Lung microvascular endothelial cell (primary cell): Measurements from ENCODE around the gene FAU. TPM values are rescaled to one million over a fixed set of nuclear protein-coding genes. Genes with fewer than 3 reads are reported as not detected.

ENCODE experiments used
- DNase-seq, 2 donors: peaks; one replicate each; pipeline versions ENCODE4 v3.0.0 to v3.0.0-alpha.2; 2010; ENCODE audit warnings: low read depth in 2 of 2
- total RNA-seq: library from RNA; depleted of rRNA; stranded (reverse); fragments of >200 nt; gene quantifications from 2 replicates; pipeline ENCODE4 v1.2.1, GENCODE V29; 2014

FAU gene
- total RNA-seq, 1 donor from 2014 or later = 442 TPM

DNA sequence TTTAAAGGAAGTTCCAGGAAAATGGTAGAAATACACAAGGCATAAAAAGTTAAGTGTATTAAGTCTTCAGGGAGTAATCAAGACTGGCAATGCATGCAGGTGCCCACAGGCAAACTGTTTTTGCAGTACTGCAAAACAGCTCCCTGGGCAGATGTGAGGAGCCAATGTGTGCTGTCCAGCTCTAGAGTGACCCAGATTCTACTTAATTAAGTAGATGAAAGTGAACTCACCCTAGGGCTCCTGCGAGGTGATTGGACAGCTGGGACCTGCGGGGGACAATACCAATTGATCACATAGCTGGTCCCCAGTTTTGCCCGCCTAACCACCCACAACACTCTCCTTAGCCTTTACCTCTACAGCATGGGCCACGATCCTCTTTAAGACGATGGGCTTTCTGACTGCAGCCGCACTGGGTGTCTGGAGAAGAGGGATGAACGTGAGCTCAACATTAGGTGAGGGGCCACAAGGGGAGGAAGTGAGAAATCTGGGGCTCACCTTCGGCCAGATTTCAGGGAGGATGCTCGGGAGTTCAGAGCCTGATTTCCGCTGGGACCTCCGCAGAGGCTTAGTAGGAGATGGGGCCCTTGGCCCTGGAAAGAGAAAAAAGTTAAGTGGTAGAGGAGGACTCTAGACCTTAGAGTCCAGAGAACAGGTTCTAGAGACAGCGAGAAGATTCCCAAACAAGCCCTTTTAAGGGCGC, 38.6 kb downstream of the FAU start:
- DNase-seq = no peak

DNA sequence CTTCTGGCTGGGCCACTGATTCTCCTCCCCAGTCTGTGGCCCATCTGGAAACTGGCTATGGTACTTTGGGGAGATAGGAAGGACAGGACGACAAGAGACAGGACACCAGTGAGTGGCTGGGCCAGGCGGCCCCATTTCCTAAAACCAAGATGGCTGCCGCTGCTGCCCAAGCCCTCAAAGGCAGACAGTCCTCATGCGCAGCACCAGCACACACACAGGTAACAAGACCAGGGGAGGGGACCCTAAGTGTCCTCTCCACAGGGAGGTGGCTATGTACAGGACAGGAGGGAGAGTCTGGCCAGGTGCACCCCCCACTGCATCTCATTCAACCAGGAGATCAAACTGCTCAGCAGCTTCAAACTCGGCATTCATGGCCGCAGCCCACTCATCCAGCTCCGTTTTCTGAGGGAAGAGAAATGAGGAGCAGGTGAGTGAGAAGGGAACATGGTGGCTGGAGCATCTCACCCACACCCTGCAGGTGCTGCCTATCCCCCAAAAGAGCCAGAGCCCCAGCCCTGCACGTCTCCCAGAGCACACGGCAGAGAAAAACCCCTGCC, 43.1 kb downstream of the FAU start:
- DNase-seq = no peak

DNA sequence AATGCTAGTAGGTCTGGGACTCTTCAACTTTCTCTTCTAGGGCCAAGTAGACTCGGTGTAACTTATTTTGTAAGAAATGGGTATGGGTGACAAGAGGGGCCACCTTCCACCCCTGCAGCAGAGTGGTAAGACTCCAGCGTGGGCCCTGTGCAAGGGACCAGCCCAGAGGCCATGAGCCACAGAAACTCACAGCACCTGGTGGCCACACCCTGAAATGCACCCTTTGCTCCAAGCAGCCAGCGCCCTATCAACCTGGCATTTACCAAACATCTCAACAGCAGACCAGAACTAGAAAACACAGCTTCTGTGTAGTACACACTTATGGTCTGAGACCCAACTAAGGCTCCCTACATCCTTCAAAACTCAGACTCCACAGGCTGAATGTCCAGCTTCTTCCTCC, 43.8 kb downstream of the FAU start:
- peak; percentile 42 to 69 for DNase-seq

DNA sequence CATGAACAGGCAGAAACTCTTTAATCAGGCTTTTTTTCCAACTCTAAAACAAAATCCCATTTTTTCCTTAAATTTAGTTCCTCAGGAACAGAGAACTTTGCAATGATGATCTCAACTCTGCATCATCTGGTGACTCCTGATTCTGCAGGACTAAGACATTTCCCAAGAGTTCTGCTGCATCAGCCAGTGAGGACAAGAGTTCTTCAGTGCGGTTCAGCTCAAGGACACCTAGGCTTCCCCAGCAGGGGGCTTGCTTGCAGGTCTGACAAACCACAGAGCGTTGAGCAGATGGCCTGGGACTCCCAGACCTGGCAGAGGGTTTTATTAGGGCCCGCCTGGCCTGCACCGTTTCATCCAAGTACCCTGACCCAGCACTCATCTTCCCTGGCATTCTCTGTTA, 44.5 kb downstream of the FAU start:
- DNase-seq = no peak

DNA sequence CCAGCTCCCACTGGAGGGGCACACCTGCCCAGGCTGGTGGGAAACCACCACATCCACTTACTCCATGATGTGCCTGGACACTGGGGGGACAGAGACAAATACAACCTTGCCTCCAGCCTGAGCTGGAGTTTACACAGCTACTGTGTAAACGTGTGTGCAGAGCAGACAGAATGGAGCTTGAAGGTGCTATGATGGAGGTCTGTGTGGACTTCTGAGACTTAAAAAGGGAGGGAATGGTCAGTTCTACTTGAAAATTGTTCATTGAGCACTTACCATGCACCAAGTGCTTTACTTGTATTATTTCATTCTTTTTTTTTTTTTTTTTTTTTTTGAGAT, 49.3 kb downstream of the FAU start:
- DNase-seq = no peak

DNA sequence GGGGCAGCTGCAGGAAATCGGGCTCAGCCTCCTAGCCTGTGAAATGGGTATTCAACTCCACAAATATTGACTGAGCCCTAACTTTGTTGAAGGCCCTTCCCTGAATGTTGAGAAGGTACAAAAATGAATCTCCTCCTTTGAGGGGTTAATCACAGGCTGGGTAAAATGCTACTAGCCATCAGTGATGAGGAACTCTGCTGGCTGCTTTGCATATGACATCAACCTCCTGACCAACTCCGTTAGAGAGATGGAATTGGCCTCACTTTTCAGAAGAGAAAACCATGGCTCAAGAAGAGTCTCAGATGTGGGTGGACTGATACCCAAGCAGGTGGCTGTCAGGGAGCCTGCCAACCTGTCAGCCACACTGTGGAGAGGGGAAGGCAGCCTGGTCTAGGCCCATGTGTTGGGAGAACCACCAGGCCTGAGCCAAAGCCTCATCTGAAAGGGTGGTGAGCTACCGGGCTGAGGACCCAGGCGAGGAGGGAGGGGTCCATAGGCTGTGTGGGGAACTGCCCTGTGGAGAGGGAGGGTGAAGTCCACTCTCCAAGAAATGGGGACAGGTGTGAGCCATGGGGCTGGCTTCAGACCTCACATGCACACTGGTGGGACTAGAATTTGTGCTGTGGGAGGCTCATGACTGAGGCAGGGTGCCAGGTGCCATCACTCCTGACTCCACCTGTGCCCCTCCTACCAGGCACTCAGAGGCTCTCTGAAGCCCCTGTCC, 49.9 kb downstream of the FAU start:
- no peak for DNase-seq

Other genes starting within 250 kb of the FAU start
- gene EHD1, start 243.5 kb downstream of the FAU start, total RNA-seq = 27.6 and 33.6 TPM in 2 replicates
- 7.6 and 12.1 TPM in 2 replicates for gene ATG2A, start 204.9 kb downstream of the FAU start, total RNA-seq
- 5.0 and 11.5 TPM in 2 replicates for gene PPP2R5B, start 197.4 kb downstream of the FAU start, total RNA-seq
- gene GPHA2, start 186.2 kb downstream of the FAU start, total RNA-seq = not detected in 2 replicates
- not detected in 2 replicates for gene MAJIN, start 150.0 kb downstream of the FAU start, total RNA-seq
- gene BATF2, start 125.2 kb downstream of the FAU start, total RNA-seq = 0.20 and 0.44 TPM in 2 replicates
- 95.2 and 145 TPM in 2 replicates for gene ARL2, start 108.0 kb downstream of the FAU start, total RNA-seq
- 6.8 and 10.7 TPM in 2 replicates for gene SNX15, start 94.7 kb downstream of the FAU start, total RNA-seq
- gene SAC3D1, start 80.9 kb downstream of the FAU start, total RNA-seq = 6.8 and 7.5 TPM in 2 replicates
- gene NAALADL1, start 63.6 kb downstream of the FAU start, total RNA-seq = 9.8 and 12.3 TPM in 2 replicates
- gene CDCA5, start 38.1 kb downstream of the FAU start, total RNA-seq = 2.0 and 3.9 TPM in 2 replicates
- 20.5 and 24.0 TPM in 2 replicates for gene ZFPL1, start 37.9 kb downstream of the FAU start, total RNA-seq
- gene VPS51, start 25.9 kb downstream of the FAU start, total RNA-seq = 154 and 265 TPM in 2 replicates
- gene TM7SF2, start 10.3 kb downstream of the FAU start, total RNA-seq = 15.3 and 21.4 TPM in 2 replicates
- 4.6 and 9.7 TPM in 2 replicates for gene ZNHIT2, start 4.4 kb downstream of the FAU start, total RNA-seq
- 39.2 and 41.3 TPM in 2 replicates for gene MRPL49, start 187 bp upstream of the FAU start, total RNA-seq
- 4.1 and 10.1 TPM in 2 replicates for gene SYVN1, start 12.4 kb upstream of the FAU start, total RNA-seq
- gene SPDYC, start 48.1 kb upstream of the FAU start, total RNA-seq = not detected in 2 replicates
- 60.9 and 80.2 TPM in 2 replicates for gene CAPN1, start 59.8 kb upstream of the FAU start, total RNA-seq
- gene POLA2, start 139.8 kb upstream of the FAU start, total RNA-seq = 1.8 and 3.5 TPM in 2 replicates
- 5.4 and 10.1 TPM in 2 replicates for gene CDC42EP2, start 192.7 kb upstream of the FAU start, total RNA-seq
- gene DPF2, start 211.7 kb upstream of the FAU start, total RNA-seq = 17.9 and 18.3 TPM in 2 replicates
- gene TIGD3, start 232.6 kb upstream of the FAU start, total RNA-seq = 0.22 TPM in 1 of 2 replicates, not detected in the other